GM18909 (cell line): ENCODE results near the gene PPP2R2C.

Experiments
- ATAC-seq: cut with Tn5 transposase; IDR thresholded peaks from one replicate; pipeline ENCODE4 v1.9.1; 2021; ENCODE audit warnings: mild to moderate bottlenecking; ENCODE audit not compliant: unreplicated experiment, poor library complexity

The PPP2R2C gene

GRCh38 chr4:6386091-6386490 is 86.3 kb downstream of the PPP2R2C start:
- no peak for ATAC-seq

- no peak for ATAC-seq
Measured at GRCh38 chr4:6385288-6385687, 87.1 kb downstream of the PPP2R2C start.

- ATAC-seq, result no peak
Measured at GRCh38 chr4:6384541-6384940, 87.9 kb downstream of the PPP2R2C start.

GRCh38 chr4:6383929-6384328 is 88.5 kb downstream of the PPP2R2C start:
- ATAC-seq, result no peak

GRCh38 chr4:6383009-6383404 is 89.4 kb downstream of the PPP2R2C start:
- ATAC-seq, result no peak

GRCh38 chr4:6381571-6382123 is 90.8 kb downstream of the PPP2R2C start:
- ATAC-seq, result no peak

GRCh38 chr4:6380746-6381410 is 91.5 kb downstream of the PPP2R2C start:
- no peak for ATAC-seq

- ATAC-seq, result no peak
Measured at GRCh38 chr4:6379767-6380745, 92.4 kb downstream of the PPP2R2C start.

- no peak for ATAC-seq
Measured at GRCh38 chr4:6378493-6379445, 93.6 kb downstream of the PPP2R2C start.

GRCh38 chr4:6377626-6378492 is 94.6 kb downstream of the PPP2R2C start:
- ATAC-seq, result no peak

GRCh38 chr4:6375620-6376295 is 96.7 kb downstream of the PPP2R2C start:
- no peak for ATAC-seq

GRCh38 chr4:6374575-6374974 is 97.8 kb downstream of the PPP2R2C start:
- ATAC-seq, result no peak

GRCh38 chr4:6373541-6374410 is 98.6 kb downstream of the PPP2R2C start:
- ATAC-seq, result no peak

- no peak for ATAC-seq
Measured at GRCh38 chr4:6372649-6373525, 99.5 kb downstream of the PPP2R2C start.

GRCh38 chr4:6371812-6372211 is 100.6 kb downstream of the PPP2R2C start:
- no peak for ATAC-seq

- no peak for ATAC-seq
Measured at GRCh38 chr4:6371271-6371670, 101.1 kb downstream of the PPP2R2C start.
